HL-60 (cell line): ENCODE results near the gene ZCWPW1.
A peak's percentile ranks its signal among the peaks of the same experiment; 100 is the strongest.

Experiments
- DNase-seq, 2 experiments: peaks; one replicate each; pipeline ENCODE4 v3.0.0-alpha.2; 2010 to 2020; ENCODE audit warnings: low read depth in 1 of 2, low spot score in 1 of 2
- H3K27ac ChIP-seq: fragments of 250-450 bp; sonication (Bioruptor Pico); replicated peaks from 2 replicates; pipeline ENCODE4 v1.5.1; 2020; ENCODE audit warnings: mild to moderate bottlenecking, moderate library complexity
- H3K27me3 ChIP-seq: fragments of 250-450 bp; sonication (Bioruptor Pico); 2 replicates; pipeline ENCODE4 v1.5.1; 2021; ENCODE audit warnings: mild to moderate bottlenecking, moderate library complexity; ENCODE audit not compliant: insufficient read depth, poor library complexity, severe bottlenecking
- H3K4me3 ChIP-seq: replicated peaks from 2 replicates; pipeline ENCODE4 v1.5.1; 2011; ENCODE audit warnings: mild to moderate bottlenecking, control low read depth, low read length; ENCODE audit not compliant: insufficient read depth
- CTCF ChIP-seq: IDR thresholded peaks from one replicate; pipeline ENCODE4 v1.5.1; 2011; ENCODE audit warnings: low read length, control low read depth, inconsistent platforms; ENCODE audit not compliant: insufficient read depth
- GABPA ChIP-seq: IDR thresholded peaks from 2 replicates; pipeline ENCODE4 v1.6.1; 2012; ENCODE audit warnings: low read depth
- POLR2AphosphoS5 ChIP-seq: IDR thresholded peaks from 2 replicates; pipeline ENCODE4 v1.6.1; 2012; ENCODE audit warnings: low read depth
- REST ChIP-seq: IDR thresholded peaks from 2 replicates; pipeline ENCODE4 v1.6.1; 2012; ENCODE audit warnings: low read depth; ENCODE audit not compliant: insufficient replicate concordance
- SPI1 ChIP-seq: IDR thresholded peaks from 2 replicates; pipeline ENCODE4 v1.6.1; 2012; ENCODE audit warnings: low read depth, mild to moderate bottlenecking, borderline replicate concordance

The ZCWPW1 gene

GRCh38 chr7:100418930-100419659, 9.4 kb downstream of the ZCWPW1 start:
- no peak for DNase-seq
- Histone ChIP-seq H3K27ac (no peak overlapping the region), H3K27me3 (no peaks in the 10 kb centered on the region), H3K4me3 (no peak overlapping the region)
- TF ChIP-seq POLR2AphosphoS5 (no peak), REST (no peak), GABPA (no peak), SPI1 (0 out of 2 replicates have a peak, but pooled peaks have one; percentile 7)

GRCh38 chr7:100415448-100415847, 13.1 kb downstream of the ZCWPW1 start:
- TF ChIP-seq CTCF (no peak), SPI1 (no peak), REST (no peak), GABPA (no peak), POLR2AphosphoS5 (no peak)
- DNase-seq = no peak
- Histone ChIP-seq H3K4me3 (no peak overlapping the region), H3K27ac (no peak overlapping the region), H3K27me3 (no peaks in the 10 kb centered on the region)

GRCh38 chr7:100413889-100414288, 14.6 kb downstream of the ZCWPW1 start:
- H3K4me3 ChIP-seq = no peak overlapping the region
- no peak for DNase-seq
- H3K27me3 ChIP-seq = no peaks in the 10 kb centered on the region
- H3K27ac ChIP-seq = no peak overlapping the region
- TF ChIP-seq POLR2AphosphoS5 = no peak
- TF ChIP-seq REST = no peak
- TF ChIP-seq CTCF = no peak
- TF ChIP-seq SPI1 = no peak
- no peak for TF ChIP-seq GABPA
